Kidney (tissue), 14 donors: Measurements from ENCODE around the gene NGF. TPM values are rescaled to one million over a fixed set of nuclear protein-coding genes. Genes with fewer than 3 reads are reported as not detected.

Source experiments
- DNase-seq, 5 donors: peaks; one replicate each; pipeline ENCODE4 v3.0.0-alpha.2; 2013 to 2020
- FAIRE-seq: peaks from 2 replicates; lab custom pipeline; 2012; peaks lifted over from hg19 to GRCh38; lab: Jason Lieb, UNC
- H3K27ac ChIP-seq, 2 donors: one replicate each; pipeline ENCODE4 v1.7.0; 2013; ENCODE audit warnings: low read depth in 2 of 2, low read length in 2 of 2, inconsistent platforms in 1 of 2
- H3K27me3 ChIP-seq: one replicate; pipeline ENCODE4 v1.7.1; 2013; ENCODE audit warnings: low read length, inconsistent platforms; ENCODE audit not compliant: control insufficient read depth, insufficient read depth
- H3K36me3 ChIP-seq, 3 donors: one replicate each; pipeline versions ENCODE4 v1.7.0 to v1.7.1; 2013; ENCODE audit warnings: low read length in 3 of 3, control low read depth in 1 of 3, inconsistent platforms in 1 of 3; ENCODE audit not compliant: insufficient read depth in 3 of 3, control insufficient read depth in 2 of 3
- H3K4me1 ChIP-seq, 3 donors: one replicate each; pipeline versions ENCODE4 v1.7.0 to v1.7.1; 2013; ENCODE audit warnings: low read length in 3 of 3, inconsistent platforms in 1 of 3, low read depth in 1 of 3; ENCODE audit not compliant: control insufficient read depth in 2 of 3, insufficient read depth in 2 of 3
- H3K4me3 ChIP-seq, 3 donors: one replicate each; pipeline versions ENCODE4 v1.7.0 to v1.8.1; 2013; ENCODE audit warnings: low read length in 3 of 3, control low read depth in 1 of 3, inconsistent platforms in 1 of 3
- H3K9ac ChIP-seq, 3 donors: one replicate each; pipeline versions ENCODE4 v1.7.0 to v1.7.1; 2013; ENCODE audit warnings: low read length in 3 of 3, control low read depth in 1 of 3, inconsistent platforms in 1 of 3
- H3K9me3 ChIP-seq, 3 donors: one replicate each; pipeline versions ENCODE4 v1.7.0 to v1.7.1; 2013; ENCODE audit warnings: low read length in 3 of 3, control low read depth in 1 of 3, inconsistent platforms in 1 of 3; ENCODE audit not compliant: control insufficient read depth in 2 of 3, insufficient read depth in 1 of 3
- CTCF ChIP-seq: IDR thresholded peaks from 3 replicates; pipeline ENCODE4 v1.5.1; 2012; ENCODE audit warnings: mild to moderate bottlenecking, moderate library complexity, borderline replicate concordance; ENCODE audit not compliant: insufficient read depth; ENCODE audit errors: extremely low read depth
- intact Hi-C: fragments of 100-400 bp; cut with DNase I; formaldehyde crosslinking; loops from one replicate; pipeline ENCODE4 v1.11.1; 2022
- polyA plus RNA-seq: library from polyadenylated mRNA; stranded (reverse); fragments of 350-450 nt; fragmentation: Illumina TruSeq; extraction: RNeasy Lipid Tissue Mini Kit (QIAGEN cat#74804); gene quantifications from one replicate; pipeline ENCODE4 v1.2.3, GENCODE V29; 2014; ENCODE audit warnings: low read depth, low replicate concordance; ENCODE audit not compliant: insufficient read depth
- total RNA-seq: library from RNA; stranded (reverse); fragmentation: NEBNext Ultra II Directional; extraction: Animal tissue kit (Norgen Biotek cat#: 25700); gene quantifications from one replicate; pipeline ENCODE4 v1.2.1, GENCODE V29; 2021
- donor health status: control.
- donor health status: control.
- donor health status: control.
- donor health status: control.
- donor health status: control.
- donor health status: DM: yes; HTN: yes; CAD: no.
- donor health status: Normal renal cell carcinoma (clear cell type).

The NGF gene
- total and polyA plus RNA-seq, 2 donors from 2014 or later, result 1.2 to 6.0 TPM

DNA sequence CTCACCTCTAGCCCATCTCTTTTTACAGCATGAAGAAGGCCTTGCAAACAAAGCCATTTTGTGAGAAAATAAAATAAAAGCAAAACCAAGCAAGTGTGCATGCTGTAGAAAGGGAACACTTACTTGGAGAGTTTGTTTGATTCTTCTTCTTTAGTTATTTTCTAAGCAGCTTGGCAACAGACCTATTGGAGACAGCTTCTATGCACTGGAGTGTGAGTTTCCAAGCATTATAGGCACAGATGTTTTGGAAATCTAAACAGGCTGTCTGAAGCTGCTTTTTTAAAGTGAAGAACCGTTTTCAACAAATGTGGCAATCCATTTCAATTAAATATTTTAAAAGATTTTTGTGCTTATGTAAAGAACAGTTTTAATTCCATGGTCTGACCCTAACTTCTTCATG, 76.6 kb downstream of the NGF start:
- no peak for TF ChIP-seq CTCF
- Histone ChIP-seq H3K36me3 (no peaks in the 10 kb centered on the region), H3K4me1 (no peaks in the 10 kb centered on the region), H3K27ac (no peak overlapping the region), H3K27me3 (no peaks in the 10 kb centered on the region), H3K4me3 (no peak overlapping the region), H3K9me3 (peaks cover 0 to 18% (median 0%) of the 10 kb centered on the region in 3 donors), H3K9ac (no peak overlapping the region)
- FAIRE-seq (no peak), DNase-seq (peak in 1 of 5 donors; percentile 27)
- intact Hi-C loops, result no loop called here

DNA sequence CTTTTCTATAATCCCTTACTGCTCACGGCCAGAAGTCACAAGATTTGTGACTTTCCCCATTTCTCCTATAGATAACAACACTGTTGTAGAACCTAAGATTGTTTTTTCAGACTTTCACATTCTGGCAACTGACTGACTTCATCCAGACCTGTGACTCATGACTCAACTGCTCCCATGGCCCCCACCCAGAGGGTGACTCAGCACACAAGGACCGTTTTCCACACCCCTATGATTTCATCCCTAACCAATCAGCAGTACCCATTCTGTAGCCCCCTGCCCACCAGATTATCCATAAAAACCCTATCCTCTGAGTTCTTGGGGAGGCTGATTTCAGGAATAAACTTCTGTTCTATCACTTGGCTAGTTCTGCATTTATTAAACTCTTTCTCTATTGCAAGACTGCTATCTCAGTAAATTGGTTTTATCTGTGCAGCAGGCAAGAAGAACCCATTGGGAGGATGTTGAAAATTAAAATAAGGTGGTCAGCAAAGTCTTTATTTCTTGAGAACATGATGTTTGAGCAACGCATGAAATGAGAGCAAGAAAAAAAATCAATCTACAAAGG, 79.7 kb downstream of the NGF start:
- Histone ChIP-seq H3K27me3 (no peaks in the 10 kb centered on the region), H3K27ac (no peak overlapping the region), H3K9me3 (peaks cover 0 to 18% (median 0%) of the 10 kb centered on the region in 3 donors), H3K9ac (no peak overlapping the region), H3K36me3 (no peaks in the 10 kb centered on the region), H3K4me1 (no peaks in the 10 kb centered on the region), H3K4me3 (no peak overlapping the region)
- intact Hi-C loops, result no loop called here
- FAIRE-seq, result no peak
- TF ChIP-seq CTCF, result no peak
- no peak for DNase-seq

GRCh38 chr1:115257591-115257990, 80.5 kb downstream of the NGF start:
- H3K9me3 ChIP-seq, result peaks cover 0 to 18% (median 0%) of the 10 kb centered on the region in 3 donors
- H3K27me3 ChIP-seq, result no peaks in the 10 kb centered on the region
- H3K4me1 ChIP-seq, result no peaks in the 10 kb centered on the region
- FAIRE-seq, result no peak
- H3K27ac ChIP-seq, result no peak overlapping the region
- no peak for DNase-seq
- no peak for TF ChIP-seq CTCF
- no peak overlapping the region for H3K9ac ChIP-seq
- H3K4me3 ChIP-seq, result no peak overlapping the region
- intact Hi-C loops, result no loop called here
- H3K36me3 ChIP-seq, result no peaks in the 10 kb centered on the region

DNA sequence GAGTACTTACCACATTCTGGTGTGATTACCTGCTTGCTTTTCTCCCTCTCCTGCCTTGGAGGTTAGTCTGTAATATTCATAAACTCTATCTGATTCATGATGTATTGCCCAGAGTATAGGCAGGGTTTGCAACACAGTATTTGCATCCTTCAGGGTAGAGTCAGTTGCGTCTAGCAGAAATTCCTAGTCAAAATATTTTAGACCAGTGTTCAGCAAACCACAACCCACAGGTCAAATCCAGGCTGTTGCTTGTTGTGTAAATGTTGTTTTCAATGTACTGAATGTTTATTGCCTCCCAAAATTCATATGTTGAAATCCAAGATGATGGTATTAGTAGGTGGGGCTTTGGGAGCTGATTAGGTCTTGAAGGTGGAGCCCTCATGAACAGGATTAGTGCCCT, 82.9 kb downstream of the NGF start:
- DNase-seq (no peak), FAIRE-seq (no peak)
- H3K27ac ChIP-seq, result no peak overlapping the region
- intact Hi-C loops, result no loop called here
- H3K4me3 ChIP-seq, result no peak overlapping the region
- H3K27me3 ChIP-seq, result no peaks in the 10 kb centered on the region
- peaks cover 0 to 18% (median 0%) of the 10 kb centered on the region in 3 donors for H3K9me3 ChIP-seq
- no peak for TF ChIP-seq CTCF
- no peaks in the 10 kb centered on the region for H3K4me1 ChIP-seq
- H3K9ac ChIP-seq, result no peak overlapping the region
- no peaks in the 10 kb centered on the region for H3K36me3 ChIP-seq
